ENCODE results near the gene CLN6. TPM values are rescaled to one million over a fixed set of nuclear protein-coding genes. Genes with fewer than 3 reads are reported as not detected.

The CLN6 gene
- total RNA-seq, 1 experiment from 2014 or later = 71.9 TPM

DNA sequence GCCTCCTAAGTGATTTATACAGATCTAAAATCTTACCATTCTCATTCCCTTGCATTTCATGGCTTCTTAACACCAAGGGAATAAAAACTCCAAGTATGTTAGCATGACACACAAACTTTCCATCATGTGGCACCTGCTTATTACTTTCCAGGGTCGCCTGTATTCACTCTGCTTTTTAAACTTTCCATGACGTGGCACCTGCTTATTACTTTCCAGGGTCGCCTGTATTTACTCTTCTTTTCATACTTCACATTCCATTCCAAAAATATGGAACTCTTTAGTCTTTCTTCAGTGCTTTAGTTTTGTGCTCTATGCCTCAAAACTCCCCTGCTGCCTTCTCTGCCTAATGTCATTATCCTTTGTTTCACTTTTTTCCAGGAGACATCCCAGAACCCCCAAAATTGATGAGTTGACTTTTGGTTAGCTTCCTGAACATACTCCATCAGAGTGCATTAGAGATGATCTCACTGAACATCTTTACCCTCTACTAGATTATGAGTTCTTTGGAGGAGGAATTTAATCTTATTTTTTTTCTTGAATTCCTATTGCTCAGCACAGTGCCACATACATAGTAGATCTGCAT is 71.4 kb downstream of the CLN6 start:
- TF ChIP-seq CTCF (conservative IDR thresholded peaks at IDR 0.05) = no peak
- H3K4me3 Mint-ChIP-seq = no peak overlapping the region

More for the DNA sequence above, 71.4 kb downstream of the CLN6 start:
- H4K5ac ChIP-seq (ENCODE audit: insufficient read length, low read depth, low read length) = no peak overlapping the region
- H2BK15ac ChIP-seq (ENCODE audit: low read depth, low read length) = no peak overlapping the region
- no peak overlapping the region for H3K9ac ChIP-seq (ENCODE audit: extremely low read depth, insufficient read length, low read length)
- H3K23me2 ChIP-seq (ENCODE audit: insufficient read length, low read depth, low read length, poor library complexity, severe bottlenecking) = no peaks in the 10 kb centered on the region
- H4K20me1 ChIP-seq (ENCODE audit: control insufficient read depth, insufficient read depth, insufficient read length) = no peaks in the 10 kb centered on the region
- no peak for DNase-seq
- no peak overlapping the region for H2BK20ac ChIP-seq (ENCODE audit: low read depth, low read length, poor library complexity, severe bottlenecking)
- no peak overlapping the region for H3K14ac ChIP-seq (ENCODE audit: insufficient read depth, low read length)
- no CpG with 5 or more reads among the region's 3 CpGs for WGBS (ENCODE audit: extremely low coverage, insufficient read length, low lambda C conversion rate)
- no peak overlapping the region for H3T11ph ChIP-seq (ENCODE audit: low read length)
- Mint-ChIP-seq H3K9me3 (peaks cover 11 to 12% of the 10 kb centered on the region in 2 experiments; a peak in 3 of 5 replicates), H3K27me3 (ENCODE audit: low read depth) (no peaks in the 10 kb centered on the region), H3K36me3 (ENCODE audit: insufficient read depth in 1 of 3, low read depth in 3 of 3) (peaks cover 18 to 27% (median 24%) of the 10 kb centered on the region in 3 experiments), H3K4me1 (no peaks in the 10 kb centered on the region), H3K27ac (no peak overlapping the region)
- no peak overlapping the region for H3K4me2 ChIP-seq (ENCODE audit: insufficient read depth, insufficient read length, low read length)
- H3K4ac ChIP-seq (ENCODE audit: low read depth, low read length) = no peak overlapping the region
- H4K91ac ChIP-seq (ENCODE audit: insufficient read length, low read depth, low read length) = no peak overlapping the region
- no peak overlapping the region for H2BK5ac ChIP-seq (ENCODE audit: insufficient read length, low read length)
- no peaks in the 10 kb centered on the region for H3K79me2 ChIP-seq (ENCODE audit: insufficient read depth, low read length)
- H3K23ac ChIP-seq (ENCODE audit: insufficient read length, low read depth, low read length) = no peak overlapping the region
- H3K18ac ChIP-seq (ENCODE audit: insufficient read length, low read depth, low read length) = no peak overlapping the region
- no peak overlapping the region for H2BK120ac ChIP-seq (ENCODE audit: low read depth, low read length, poor library complexity, severe bottlenecking)
- H3K56ac ChIP-seq (ENCODE audit: insufficient read length, low read depth, low read length) = no peak overlapping the region
- no peaks in the 10 kb centered on the region for H3K79me1 ChIP-seq (ENCODE audit: insufficient read depth, low read depth, low read length, poor library complexity, severe bottlenecking)
- no peak overlapping the region for H3K27ac ChIP-seq (ENCODE audit: insufficient read length, low read depth, low read length)
- H2AK5ac ChIP-seq (ENCODE audit: insufficient read length, low read length) = no peak overlapping the region
- no peaks in the 10 kb centered on the region for H3K27me3 ChIP-seq (ENCODE audit: insufficient read depth, low read length)
- no peaks in the 10 kb centered on the region for H3K9me3 ChIP-seq (ENCODE audit: control insufficient read depth, low read depth, low read length)
- no peak overlapping the region for H2BK12ac ChIP-seq (ENCODE audit: insufficient read length, low read depth, low read length)
- no peak overlapping the region for H2AFZ ChIP-seq (ENCODE audit: low read length)
- H4K8ac ChIP-seq (replicated peaks; ENCODE audit: insufficient read length, low read depth, low read length) = no peak overlapping the region
- no peaks in the 10 kb centered on the region for H3K4me1 ChIP-seq (ENCODE audit: insufficient read depth, low read length)

Measured in H9 (cell line).